COLO829 (cell line): ENCODE results near the gene PDE4D.
"Not testable (repeated sequence)": the region's sequence is repeated elsewhere in the genome, so short reads cannot be mapped to it uniquely, and the experiment has no call there.

Source experiments
- DNase-seq: peaks from one replicate; pipeline ENCODE4 v3.0.0; 2012; ENCODE audit warnings: low spot score

Gene PDE4D

DNA sequence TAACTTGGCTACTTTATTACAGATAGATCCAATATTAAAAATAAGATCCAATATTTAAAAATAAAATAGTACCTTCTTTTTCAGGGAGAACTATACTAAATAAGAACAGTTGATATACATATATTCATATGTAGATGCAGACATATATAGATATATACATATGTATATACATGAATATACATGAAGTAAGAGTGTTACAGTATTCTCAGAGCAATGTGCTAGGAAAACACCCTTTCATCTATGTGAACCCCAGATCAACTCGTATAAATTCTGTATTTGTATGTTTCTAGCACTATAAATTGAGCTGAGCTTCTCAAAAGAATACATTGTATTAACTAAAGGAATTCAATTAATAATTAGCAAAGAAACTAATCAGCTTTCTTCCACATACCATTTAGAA, 287.6 kb downstream of the PDE4D start:
- DNase-seq, result no peak

DNA sequence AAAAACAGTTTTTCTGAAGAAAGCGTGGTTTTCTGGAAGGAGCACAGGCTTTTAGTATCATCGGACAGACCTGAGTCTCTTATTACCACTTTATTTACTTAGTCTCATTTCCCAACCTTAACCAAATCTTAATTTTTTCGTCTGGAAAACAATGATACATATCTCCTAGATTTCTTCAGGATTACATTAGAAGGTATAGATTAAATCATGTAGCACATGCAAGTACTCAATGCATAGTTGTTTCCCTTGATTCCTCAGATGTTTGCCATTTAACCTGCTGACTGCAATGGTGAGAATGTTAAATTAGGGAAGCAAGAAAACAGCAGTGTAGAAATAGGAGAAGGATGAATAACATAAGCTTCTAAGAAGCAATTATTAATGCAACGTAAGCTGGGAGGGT, 289.4 kb downstream of the PDE4D start:
- DNase-seq, result no peak

DNA sequence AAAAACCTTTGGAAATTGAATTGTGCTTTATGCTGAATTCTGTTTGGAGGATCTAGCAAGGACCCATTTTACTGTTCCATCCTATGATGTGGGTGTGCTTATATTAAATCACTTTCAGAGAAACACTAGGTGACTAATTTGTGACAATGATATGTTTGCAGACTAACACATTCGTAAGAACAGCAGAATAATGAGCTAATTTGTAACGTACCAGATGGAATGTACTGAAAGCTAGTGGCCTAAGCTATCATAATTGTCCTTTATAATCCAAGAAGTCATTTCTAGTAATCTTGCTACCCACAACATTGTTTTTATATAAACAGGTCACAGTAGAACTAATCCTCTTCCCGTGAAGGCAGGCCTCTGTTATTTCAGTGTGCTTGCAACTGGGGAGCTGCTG, 292.5 kb downstream of the PDE4D start:
- DNase-seq, result no peak

DNA sequence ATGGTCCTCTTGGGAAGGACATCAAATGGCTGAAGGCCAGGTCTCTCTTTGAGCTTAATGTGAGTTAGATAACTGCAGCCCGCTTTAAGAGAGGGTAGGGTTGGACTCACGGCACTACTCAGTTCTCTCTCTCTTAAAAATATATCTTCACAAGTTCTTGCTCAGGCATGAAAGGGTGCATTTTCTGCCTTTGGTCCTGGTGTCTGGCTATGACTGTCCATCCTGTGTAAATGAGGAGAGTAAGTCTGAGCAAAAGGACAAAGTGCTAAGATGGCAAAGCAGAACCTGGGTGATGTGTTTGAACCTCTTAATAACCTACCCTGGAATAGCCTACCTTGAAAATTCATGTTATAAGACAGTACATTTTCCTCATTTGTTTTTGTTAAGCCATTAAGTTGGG, 293.4 kb downstream of the PDE4D start:
- DNase-seq, result no peak

DNA sequence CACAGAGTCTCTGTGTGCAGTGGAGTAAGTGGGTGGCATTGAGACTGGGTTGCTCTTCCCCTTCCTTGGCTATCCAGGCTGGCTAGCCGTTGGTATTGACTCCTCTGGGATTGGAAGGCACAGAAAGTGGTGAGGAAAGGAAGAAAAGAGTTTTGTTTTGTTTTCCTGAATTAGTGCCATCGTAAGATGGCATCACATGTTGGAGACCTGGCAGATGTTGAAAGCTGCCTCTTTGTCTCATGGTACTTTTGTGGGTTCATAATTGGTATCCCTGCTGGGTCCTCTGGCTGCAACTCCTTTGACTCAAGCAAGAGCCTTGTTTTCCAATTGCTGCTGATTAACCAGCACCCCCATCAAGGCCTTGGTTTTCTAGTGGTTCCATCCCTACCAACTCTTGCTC, 293.8 kb downstream of the PDE4D start:
- DNase-seq, result no peak

DNA sequence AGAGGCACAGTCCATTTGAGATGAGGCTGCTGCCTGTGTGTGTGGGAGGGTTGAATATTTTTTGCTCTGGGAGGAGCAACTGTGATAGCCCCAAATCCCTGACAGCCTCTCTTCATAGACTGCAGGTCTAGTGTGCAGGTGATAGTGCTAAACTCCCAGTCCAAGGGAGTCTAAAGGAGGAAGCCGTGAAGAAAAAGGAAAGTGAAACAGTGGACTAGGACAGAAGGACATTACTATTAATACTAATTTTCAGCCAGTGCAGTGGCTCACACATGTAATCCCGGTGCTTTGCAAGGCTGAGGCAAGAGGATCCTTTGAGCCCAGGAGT, 295.0 kb downstream of the PDE4D start:
- no peak for DNase-seq

DNA sequence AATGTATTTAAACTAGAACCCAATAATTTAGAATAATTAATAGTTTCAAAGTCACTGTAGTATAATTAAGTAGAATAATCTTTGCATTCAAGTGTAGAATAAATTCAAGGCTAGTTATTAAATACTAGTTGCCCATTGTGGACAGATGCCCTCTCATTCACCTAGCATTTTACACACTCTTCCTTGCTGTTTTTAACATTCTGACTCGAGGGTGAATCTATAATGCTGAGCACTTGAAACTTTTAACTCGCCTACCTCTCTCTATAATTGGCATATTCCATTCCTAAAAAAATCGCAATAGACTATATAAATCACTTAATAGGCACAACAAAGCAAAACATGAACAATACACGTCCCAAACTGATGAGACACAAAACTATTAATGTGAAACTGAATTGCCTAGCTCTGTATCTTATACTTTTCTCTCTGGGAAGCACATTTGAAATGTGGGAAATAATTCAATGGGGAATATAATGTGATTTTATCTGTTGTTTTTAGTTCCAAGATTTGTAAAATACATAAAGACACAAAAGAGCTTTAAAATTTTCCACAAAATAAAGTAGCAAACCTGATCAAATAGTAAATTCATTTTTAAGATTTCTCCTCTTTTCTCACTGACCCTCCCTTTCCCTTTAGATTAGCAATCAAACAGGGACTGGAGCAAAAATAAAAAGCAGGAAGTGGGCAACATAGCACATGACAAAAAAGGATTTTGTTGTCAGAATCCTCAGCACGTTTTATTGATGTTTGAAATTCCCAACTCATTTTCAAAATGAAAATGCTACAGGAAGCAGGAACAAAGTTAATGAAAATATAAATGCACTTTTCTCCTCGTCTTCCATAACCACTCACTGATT, 295.6 kb downstream of the PDE4D start:
- DNase-seq, result no peak

DNA sequence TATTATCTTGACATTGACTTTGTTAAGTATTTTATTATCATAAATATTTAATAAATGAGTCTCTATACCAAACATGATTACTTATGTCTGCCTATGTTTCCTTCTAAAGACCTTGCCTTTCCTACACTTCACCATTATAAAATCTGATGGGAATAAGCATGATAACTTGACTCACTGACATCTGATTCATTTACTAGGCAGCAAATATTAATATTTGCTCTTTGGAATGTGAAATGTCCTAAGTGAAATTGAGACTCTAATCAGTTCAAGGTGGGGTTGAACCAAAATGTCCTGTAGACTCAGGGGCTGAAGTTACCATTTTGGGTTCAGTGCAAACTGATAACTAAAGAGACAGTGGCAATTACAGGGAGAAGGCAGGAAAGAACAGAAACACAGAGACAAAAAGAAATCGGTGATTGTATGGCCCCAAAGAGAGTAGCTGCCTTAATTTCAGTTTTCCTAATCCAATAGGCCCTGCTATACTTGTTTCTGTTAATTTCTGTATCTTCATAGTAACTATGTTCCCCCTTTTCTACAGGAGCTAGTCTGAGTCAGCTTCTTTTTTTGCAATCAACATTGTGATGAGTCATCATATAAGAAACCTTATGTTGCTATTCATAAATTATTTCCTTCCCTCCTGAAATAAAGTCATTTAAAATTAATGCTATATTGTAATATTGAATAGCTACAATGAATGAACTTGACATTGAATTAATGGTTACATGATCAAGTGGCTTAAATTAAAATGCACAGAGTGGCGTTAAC, 296.8 kb downstream of the PDE4D start:
- DNase-seq, result peak; percentile 11

DNA sequence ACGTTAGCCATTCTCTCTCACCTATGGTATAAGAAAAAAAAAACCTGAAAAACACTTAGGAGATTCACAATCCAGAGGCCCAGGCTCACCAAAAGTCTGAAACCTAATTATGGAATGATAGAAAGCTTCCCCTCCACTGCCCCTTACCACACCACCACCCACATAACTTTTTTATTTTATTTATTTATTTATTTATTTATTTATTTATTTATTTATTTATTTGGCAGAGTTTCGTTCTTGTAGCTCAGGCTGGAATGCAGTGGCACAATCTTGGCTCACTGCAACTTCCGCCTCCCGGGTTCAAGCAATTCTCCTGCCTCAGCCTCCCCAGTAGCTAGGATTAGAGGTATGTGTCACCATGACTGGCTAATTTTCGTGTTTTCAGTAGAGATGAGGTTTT, 299.4 kb downstream of the PDE4D start:
- not testable (repeated sequence) for DNase-seq

DNA sequence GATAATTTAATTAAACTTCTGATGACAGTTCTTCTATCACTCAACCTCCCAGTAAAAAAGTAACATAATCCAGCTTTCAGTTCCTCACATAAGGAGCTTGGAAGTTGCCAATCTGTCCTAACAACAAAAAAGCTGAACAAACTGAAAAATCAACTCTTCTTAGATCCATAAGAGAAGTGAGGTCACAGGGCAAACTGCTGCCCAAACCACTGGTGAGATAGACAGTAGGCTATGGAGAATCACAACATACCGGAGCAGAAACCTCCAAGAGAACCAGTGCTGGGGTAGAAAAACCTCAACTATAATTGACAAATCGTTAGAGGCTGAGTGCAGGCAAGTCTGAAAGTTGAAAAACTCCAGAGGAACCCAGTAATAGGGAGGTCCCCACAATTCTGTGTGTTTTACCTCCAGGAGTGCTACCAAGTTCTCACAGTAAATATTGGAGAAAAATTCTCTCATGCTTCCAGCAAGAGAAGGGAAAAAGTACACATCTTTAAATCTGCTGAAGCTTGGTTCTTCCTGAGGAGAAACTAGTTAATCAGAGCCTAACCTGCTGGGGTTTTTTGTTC, 300.0 kb downstream of the PDE4D start:
- DNase-seq, result no peak

DNA sequence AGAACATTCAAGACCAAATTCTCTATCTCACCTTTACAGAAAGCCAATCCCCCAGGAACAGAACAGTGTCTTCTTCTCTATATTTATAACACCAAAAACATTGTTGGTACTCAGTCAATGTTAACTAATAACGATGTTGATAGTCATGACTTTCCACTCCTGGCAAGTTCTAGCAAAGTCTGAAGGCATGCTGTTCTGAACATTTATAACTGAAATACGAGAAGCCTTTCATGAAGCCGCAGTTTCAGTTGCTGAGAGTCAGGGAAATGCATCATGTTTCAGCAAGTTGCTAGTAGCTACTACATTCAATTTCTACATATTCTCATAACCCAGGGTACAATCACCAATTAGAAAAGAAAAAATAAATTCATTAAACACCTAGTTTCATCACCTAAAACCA, 301.4 kb downstream of the PDE4D start:
- DNase-seq, result no peak

DNA sequence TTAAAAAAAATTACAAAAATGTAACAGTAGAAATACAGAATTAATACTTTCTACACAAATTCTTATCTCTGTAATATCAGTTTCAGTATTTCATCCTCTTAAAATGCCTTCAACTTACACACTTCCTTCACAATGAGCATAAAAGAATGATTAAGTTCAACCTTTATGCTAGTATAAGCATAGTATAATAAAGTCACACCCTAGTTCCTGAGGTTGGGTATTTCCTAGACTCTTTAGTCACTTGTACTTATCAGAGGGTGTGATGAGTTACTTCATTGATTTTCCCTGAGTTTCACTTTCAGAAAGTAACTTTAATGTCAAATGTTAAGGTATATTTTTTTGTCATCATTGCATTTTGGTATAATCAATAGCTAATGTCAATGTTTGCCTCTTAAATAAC, 302.4 kb downstream of the PDE4D start:
- DNase-seq, result no peak

DNA sequence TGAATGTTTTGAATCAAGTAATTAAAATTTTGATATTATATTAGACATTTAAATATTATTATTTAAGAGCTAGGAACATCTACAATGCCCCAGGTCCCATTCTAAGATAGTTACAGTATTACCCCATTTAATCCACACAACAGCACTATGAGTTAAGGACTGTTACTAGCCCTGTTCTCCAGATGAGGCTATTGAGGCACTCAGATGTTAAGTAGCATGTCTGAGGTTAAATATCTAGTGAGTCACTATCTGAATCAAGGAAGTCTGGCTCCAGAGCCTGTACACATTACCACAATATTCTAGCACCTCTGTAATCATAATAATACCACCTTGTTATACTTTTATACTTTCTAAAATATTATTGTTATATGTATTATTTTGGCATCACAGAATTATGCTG, 304.6 kb downstream of the PDE4D start:
- no peak for DNase-seq

DNA sequence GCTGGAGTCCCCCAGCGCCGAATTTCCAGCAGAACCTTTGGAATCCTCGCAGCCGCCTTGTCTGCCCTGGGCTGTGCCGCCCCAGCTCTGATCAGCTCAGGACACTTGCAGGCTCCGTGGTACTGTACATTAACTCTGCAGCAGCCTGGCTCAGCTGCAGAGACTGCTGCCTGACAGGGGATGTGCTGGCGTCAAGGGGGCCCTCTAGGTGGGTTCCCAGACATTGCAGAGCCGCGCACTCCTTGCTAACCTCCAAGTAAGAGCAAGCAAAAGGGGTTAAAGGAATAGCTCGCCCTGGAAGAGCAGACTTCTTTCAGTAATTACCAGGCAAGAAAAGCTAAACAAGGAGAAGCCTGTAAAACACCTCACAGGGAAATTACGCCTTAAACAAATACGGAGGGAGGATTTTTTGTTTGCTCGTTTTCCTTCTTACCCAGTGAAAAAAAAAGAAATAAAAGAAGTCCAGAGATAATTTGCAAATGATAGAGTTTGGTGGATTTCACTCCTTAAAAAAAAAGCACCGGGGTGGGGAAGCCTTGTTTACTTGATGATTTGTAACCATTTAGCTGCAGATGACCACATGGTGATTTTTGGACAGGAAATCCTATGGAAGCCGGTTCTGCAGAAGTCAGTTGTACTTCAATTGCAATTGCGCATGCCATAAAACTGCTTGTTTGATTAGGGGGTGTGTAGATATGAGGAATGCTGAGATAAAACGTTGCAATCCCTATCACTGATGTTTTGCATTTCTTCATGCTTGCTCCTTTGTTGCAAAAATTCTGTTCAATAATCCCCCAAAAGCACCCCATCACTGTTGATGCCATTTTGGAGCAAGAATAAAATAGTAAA, 305.8 kb downstream of the PDE4D start:
- DNase-seq, result peak; percentile 9

DNA sequence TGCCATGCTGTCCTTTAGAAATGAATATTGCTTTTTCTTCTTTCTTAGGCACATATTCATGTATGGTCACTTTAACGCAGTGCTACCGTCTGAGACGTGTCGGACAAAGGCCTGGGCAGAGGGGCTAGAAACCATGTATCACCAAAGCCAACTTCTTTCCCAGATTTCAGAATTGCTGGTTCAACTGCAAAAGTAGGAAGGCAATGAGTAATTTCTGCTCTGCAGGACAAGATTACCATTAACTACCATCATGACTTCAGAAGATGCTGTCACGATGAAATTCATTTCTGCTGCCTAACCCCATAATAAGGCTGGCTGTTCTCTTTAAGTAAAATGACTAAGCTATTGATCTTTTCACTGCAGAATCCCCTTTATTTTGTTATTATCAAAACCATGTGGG, 306.7 kb downstream of the PDE4D start:
- DNase-seq, result no peak

DNA sequence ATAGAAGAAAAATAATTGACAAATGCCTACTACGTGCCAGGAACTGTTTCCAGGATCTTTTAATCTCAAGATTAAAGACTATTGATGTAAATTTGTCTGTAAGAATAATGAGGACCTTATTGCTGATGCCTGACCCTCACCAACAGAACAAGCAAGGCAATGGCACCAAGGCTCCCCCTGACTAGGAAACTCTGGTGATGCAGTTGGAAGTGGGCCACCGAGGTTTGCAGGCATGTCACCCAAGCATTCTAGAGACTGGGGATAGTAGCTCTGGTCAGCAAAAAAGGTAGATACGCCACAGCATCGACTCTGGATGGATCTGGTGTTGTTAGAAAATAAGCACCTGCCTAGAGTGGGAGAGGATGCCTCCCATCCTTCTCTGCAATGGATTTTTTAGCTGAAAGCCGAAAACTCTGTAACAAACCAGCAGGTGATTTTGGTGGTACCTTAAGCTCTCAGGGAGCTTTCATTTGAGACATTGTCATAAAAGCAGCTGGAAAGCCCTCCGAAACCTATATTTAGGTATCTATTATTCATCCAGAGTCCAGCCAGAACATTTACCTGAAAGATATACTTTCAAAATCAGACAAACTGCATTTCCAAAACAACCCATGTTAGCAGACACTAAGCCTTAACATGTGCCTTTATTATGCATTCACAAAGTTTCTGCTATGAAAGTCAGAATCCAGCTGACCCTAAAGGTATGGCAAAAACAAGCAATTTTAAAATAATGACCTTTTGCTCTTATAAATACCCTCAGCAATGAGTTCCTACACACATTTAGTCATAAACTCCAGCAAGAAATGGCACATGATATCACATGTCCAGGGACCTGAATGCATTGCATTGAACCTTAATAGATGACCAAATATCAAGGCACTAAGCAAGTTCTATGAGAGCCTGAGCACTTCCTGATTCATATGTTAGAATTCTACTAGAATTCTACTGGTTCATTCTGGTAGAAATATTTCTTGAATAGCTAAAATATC, 308.4 kb downstream of the PDE4D start:
- peak; percentile 26 for DNase-seq

DNA sequence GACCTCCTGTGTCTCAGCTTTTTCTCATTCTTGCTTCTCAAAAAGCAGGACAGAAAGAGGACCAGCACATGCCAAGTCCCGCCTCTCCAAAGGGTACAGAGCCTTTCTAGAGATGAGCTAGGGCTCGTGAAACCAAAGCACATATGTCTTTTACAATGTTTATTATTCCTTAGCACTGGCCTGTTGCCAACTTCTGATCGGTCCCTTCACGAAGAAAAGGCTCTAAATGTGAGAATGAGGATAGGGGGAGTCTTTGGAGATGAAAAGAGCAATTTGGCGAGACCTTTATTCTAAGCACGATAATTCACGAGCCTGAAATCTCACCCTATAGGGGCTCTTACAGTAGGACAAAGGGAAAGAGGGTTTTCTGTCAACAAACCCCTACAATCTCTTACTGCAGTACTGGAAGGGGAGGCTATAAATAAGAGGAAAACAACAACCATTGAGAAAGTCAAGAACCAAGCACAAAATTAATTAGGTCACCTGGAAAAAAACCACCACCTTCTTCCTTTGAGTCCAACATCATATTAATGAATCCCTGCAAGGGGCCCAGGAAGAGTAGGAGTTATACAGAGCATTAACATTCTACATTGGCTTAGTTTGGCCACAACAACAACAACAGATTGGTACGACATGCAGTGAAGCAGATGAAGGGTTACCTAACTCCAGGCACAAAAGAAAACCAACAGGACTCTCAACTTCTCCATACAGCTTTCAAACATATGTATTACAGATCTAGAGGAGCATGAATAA, 309.5 kb downstream of the PDE4D start:
- no peak for DNase-seq

DNA sequence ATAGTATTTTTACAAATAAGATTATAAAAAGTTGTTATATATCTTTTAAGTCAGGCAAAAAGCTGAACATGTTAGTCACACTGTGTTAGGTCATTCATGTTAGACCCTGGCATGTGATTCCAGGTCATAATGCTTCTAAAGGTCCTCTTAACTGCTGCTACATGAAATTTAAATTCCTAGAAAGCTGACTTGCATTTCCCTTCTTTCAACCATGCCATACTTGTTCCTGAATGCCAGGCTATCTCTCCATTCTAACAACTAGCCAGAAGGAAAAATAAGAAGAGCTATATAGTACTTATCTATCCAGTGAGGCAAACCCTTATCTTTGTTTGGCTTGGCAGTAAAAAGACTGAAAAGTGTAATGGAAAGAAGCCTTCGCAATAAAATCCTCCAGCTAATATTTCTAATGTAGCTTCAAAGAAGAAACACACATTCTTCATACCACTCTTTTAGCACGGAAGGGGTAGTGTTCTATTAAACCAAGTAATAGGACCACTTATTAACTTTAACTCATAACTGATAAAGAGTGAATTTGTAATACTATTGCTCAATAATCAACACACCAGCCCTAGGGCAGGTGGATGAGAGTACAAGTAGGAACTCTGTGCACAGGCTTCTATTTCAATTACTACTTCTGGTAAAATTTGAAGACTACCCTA, 310.2 kb downstream of the PDE4D start:
- no peak for DNase-seq

DNA sequence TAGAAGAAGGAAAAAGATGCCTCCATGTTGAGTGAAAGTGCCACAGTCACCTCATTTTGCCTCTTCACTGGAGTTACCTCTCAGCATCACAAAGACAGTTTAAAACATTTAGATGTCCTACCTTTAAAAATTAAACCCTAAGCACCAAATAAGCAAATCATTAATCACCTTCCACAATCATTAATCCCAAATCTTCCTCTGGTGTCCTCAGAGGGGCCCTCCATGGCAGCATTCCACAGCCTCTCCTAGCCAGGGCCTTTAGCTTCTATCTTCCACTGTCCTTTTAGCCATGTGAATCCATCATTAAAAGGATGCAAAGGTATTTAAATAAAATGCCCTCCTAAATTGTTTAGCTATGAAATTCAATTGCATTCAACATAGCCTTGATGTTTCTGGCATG, 310.8 kb downstream of the PDE4D start:
- DNase-seq, result no peak

DNA sequence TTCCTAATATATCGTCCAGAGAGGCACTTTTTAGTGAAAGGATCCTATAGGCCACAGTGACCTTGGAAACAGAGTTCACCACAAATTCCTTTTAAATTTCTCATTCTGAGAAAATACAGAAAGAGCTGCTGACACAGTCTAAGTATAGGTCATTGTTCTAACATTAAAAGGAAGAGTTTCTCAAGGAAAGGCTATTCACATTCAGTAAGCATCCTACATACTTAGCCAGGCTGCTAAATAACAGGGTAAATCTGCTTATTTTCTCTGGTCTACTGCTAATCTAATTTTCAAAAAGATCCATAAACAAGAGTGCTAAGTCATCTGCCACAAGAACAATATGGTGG, 313.7 kb downstream of the PDE4D start:
- DNase-seq, result no peak
